ENCODE data around the gene FHAD1.

FHAD1 gene

GRCh38 chr1:15248216-15248615, 1.2 kb downstream of the FHAD1 start:
- no peak for DNase-seq (ENCODE audit: low spot score)

- DNase-seq (ENCODE audit: low spot score) = no peak
Observed at GRCh38 chr1:15249081-15249480, 2.1 kb downstream of the FHAD1 start.

DNA sequence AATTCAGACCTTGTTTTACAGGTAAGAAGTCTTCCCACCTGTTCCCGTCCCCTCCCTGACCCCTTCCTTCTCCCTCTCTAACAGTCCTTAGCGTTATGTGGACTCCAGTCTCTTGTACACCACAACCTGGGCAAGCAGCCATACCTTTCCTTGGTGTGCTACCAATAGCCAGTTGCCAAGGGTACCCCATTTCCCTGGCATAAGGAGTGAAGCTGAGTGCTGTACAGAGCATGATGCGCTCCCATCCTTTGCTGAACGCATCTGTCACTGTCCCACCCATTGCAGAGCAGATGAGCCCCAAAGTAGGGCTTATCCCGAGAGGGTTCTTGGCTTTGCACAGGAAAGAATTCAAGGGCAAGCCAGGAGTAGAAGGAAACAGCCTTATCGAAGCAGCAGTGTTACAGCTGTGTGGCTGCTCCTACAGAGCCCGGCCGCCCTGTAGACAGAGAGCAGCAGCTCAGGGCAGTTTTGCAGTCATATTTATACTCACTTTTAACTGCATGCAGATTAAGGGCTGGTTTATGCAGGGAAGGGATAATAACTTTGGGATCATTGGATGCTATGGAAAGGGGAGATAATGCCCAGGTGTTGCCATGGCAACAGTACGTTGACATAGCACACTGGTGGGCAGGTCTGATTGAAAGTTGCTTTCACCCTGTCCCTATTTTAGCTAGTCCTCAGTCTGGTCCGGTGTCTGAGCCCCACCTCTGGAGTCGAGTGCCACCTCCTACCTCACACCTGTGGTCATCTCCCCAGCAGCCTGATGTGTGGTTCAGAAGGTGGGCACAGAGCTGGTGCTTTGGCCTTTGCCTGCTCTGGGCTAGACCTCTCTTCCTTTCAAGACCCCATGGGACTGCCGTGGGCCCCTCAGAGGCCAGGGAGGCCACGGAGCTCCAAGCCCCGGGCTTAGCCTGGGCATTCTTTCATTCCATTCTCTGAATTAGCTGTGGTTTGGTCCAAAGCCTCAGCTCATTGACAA, 5.1 kb downstream of the FHAD1 start:
- no peak for DNase-seq (ENCODE audit: low spot score)

DNA sequence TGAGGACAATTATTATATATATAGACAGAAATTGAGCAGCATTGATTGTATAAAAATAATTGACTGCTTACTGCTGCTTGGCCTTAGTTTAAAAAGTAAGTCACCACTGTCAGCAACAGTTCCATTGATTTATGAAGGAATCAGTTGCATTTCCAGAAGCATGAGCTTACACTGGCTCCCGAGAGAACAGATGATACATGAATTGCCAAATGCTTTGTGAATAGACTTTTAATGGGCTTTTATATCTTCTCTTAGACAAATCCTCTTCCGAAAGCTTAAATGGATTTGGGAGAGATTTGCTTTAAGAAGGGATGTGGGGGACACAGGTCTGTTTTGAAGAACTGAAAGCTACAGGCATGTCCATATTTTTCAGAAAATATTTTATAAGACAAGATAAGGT, 7.5 kb downstream of the FHAD1 start:
- no peak for DNase-seq (ENCODE audit: low spot score)

- DNase-seq (ENCODE audit: low spot score) = no peak
Observed at GRCh38 chr1:15255582-15256149, 8.6 kb downstream of the FHAD1 start.

DNA sequence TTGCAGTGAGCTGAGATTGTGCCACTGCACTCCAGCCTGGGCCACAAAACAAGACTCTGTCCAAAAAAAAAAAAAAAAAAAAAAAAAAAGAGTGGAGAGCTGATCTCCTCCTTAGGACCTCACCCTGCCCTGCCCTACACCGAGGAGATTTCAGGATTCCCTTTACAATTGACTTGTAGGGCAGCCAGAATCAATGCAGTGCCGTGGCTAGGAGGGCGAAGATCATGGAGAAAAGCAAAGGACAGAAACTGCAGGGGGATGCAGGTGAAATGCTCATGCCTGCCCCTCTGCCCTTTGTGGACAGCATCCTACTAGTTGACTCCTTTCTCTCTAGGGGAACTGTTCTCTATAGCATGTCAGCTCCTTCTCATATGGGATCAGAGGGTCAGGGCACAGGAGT, 9.6 kb downstream of the FHAD1 start:
- DNase-seq (ENCODE audit: low spot score) = no peak

- no peak for DNase-seq (ENCODE audit: low spot score)
Observed at GRCh38 chr1:15257309-15257708, 10.3 kb downstream of the FHAD1 start.

GRCh38 chr1:15258833-15259621, 12.0 kb downstream of the FHAD1 start:
- no peak for DNase-seq (ENCODE audit: low spot score)

DNA sequence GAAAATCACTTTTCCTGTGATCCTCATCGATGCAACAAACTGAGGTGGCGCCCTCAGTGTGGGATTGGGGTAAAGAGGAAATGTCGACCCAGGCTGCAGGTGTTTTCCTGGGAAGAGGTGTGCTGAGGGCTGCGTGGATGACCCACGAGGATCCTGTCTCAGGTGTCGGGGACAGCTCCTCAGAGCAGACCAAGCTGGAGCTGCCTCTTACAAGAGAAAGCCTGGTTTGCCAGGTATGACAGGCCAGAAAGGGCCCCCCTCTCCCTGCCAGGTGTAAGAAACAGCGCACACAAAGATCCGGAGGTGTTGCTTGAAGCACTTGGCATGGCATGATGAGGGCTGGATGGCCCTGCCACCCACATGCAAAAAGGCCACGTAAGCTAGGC, 12.6 kb downstream of the FHAD1 start:
- DNase-seq (ENCODE audit: low spot score) = no peak

DNA sequence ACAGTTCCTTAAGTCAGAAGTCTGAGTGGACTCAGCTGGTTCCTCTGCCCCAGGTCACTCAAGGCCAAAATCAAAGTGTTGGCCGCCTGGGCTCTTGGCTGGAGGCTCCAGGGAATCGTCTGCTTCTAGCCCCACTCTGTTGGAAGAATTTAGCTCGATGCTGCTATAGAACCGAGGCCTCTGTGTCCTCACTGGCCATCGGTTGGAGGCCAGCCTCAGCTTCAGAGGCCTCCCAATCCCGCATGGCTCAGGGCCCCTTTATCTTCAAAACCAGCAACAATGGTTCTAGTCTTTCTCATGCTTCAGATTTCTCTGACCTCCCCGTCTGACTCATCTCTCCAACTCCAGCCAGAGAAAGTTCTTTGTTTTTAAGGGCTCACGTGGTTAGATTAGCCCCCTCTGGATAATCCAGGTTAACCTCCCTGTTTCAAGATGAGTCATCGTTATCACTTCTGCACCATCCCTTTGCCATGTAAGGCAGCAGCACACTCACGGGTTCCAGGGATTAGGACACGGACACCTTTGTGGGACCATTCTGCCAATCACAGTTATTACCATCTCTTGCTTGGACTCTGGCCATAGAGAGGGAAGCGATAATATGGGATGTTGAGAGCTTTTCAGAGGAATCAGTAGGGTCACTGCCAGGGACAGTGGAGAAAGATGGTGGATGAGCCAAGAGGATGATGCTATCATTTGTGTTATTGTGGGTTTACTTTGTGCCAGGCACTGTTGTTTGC, 13.6 kb downstream of the FHAD1 start:
- no peak for DNase-seq (ENCODE audit: low spot score)

GRCh38 chr1:15261155-15262002, 14.4 kb downstream of the FHAD1 start:
- DNase-seq (ENCODE audit: low spot score) = peak; percentile 48

- no peak for DNase-seq (ENCODE audit: low spot score)
Observed at GRCh38 chr1:15262003-15262377, 15.0 kb downstream of the FHAD1 start.

GRCh38 chr1:15262706-15263105, 15.7 kb downstream of the FHAD1 start:
- DNase-seq (ENCODE audit: low spot score) = no peak

DNA sequence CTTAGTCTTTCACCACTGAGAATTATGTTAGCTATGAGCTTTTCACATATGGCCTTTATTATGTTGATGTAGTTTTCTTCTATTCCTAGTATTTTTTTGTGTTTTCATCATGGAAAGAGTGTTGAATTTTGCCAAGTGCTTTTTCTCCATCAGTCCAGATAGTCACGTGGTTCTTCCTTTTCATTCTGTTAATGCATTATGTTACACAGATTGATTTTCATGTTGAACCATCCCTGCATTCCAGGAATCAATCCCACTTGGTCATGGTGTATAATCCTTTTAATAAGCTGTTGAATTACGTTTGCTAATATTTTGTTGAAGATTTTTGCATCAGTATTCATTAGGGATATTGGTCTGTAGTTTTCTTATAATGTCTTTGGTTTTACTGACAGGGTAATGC, 17.7 kb downstream of the FHAD1 start:
- no peak for DNase-seq (ENCODE audit: low spot score)

- no peak for DNase-seq (ENCODE audit: low spot score)
Observed at GRCh38 chr1:15271196-15271595, 24.2 kb downstream of the FHAD1 start.

- DNase-seq (ENCODE audit: low spot score) = peak; percentile 91
Observed at GRCh38 chr1:15272009-15272781, 25.2 kb downstream of the FHAD1 start.

- DNase-seq (ENCODE audit: low spot score) = no peak
Observed at GRCh38 chr1:15272782-15273127, 25.7 kb downstream of the FHAD1 start.

GRCh38 chr1:15273274-15273673, 26.3 kb downstream of the FHAD1 start:
- no peak for DNase-seq (ENCODE audit: low spot score)

DNA sequence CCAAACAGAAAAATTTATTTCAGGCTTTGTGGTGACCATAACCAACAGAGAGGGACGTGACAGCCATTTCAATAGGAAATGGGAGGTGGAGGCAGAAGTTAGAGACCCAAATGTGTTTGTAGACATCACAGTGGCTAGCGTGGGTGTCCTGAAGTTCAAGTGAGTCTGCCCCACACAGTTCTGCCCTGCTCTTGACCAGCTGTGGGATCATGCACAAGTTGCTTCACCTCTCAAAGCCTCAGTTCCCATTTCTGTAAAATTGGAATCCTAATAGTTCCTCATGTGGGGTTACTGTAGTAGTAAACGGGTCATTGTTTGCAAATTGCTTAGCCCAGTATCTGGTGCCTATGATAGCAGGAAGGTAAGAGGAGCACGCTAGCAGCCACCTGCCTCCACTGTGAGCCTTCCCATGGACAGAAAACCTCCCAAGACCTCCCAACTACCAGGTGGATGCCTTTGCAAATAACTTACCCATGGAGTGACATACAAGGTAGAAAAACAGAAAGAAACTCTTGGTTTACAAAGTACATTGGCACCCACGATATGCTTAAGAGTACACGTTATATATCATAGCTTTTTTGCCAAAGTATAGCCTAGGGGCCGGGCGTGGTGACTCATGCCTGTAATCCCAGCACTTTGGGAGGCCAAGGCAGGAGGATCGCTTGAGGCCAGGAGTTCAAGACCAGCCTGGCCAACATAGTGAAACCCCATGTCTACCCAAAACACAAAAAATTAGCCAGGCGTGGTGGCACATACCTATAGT, 29.1 kb downstream of the FHAD1 start:
- peak; percentile 1 for DNase-seq (ENCODE audit: low spot score)

Measured in AG20443 (cell line).